OCI-LY1 (cell line): ENCODE results near the gene COLQ.

ENCODE experiments used
- EZH2 ChIP-seq: fragments of 200-600 bp; sonication (generic), shearing (Covaris generic); IDR thresholded peaks from 2 replicates; pipeline ENCODE4 v1.8.0; 2017; ENCODE audit warnings: borderline replicate concordance, mixed run types, mild to moderate bottlenecking, antibody characterized with exemption, low read length, moderate library complexity, mixed read lengths
- TF ChIP-seq, protein P1 (sequence below): fragments of 200-600 bp; sonication (generic), shearing (Covaris generic); IDR thresholded peaks from 2 replicates; pipeline ENCODE4 v1.5.1; 2017; ENCODE audit warnings: mild to moderate bottlenecking, antibody characterized with exemption, low read length, moderate library complexity, mixed read lengths

DNA sequence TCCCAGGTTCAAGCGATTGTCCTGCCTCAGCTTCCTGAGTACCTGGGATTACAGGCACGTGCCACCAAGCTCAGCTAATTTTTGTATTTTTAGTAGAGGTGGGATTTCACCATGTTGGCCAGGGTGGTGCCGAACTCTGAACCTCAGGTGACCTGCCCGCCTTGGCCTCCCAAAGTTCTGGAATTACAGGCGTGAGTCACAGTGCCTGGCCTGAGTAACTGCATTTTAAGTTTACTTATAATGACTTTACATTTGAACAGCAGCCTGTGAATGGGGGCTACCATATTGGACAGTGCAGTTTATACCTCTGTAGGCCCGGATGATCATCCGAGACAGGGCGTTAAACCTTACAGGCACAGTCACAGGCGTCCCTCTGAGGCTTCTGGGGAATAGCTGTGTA lies 69.3 kb downstream of the COLQ start:
- TF ChIP-seq, protein P1, sequence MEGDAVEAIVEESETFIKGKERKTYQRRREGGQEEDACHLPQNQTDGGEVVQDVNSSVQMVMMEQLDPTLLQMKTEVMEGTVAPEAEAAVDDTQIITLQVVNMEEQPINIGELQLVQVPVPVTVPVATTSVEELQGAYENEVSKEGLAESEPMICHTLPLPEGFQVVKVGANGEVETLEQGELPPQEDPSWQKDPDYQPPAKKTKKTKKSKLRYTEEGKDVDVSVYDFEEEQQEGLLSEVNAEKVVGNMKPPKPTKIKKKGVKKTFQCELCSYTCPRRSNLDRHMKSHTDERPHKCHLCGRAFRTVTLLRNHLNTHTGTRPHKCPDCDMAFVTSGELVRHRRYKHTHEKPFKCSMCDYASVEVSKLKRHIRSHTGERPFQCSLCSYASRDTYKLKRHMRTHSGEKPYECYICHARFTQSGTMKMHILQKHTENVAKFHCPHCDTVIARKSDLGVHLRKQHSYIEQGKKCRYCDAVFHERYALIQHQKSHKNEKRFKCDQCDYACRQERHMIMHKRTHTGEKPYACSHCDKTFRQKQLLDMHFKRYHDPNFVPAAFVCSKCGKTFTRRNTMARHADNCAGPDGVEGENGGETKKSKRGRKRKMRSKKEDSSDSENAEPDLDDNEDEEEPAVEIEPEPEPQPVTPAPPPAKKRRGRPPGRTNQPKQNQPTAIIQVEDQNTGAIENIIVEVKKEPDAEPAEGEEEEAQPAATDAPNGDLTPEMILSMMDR: no peak
- TF ChIP-seq EZH2: no peak
